Erythroblast (primary cell): Measurements from ENCODE around the gene ROBO2.

ENCODE experiments used
- GATA1 ChIP-seq: IDR thresholded peaks from 2 replicates; pipeline ENCODE4 v1.6.1; 2011; ENCODE audit warnings: low read depth, mild to moderate bottlenecking, control low read depth, low read length, moderate library complexity
- POLR2A ChIP-seq: IDR thresholded peaks from 2 replicates; pipeline ENCODE4 v1.6.1; 2011; ENCODE audit warnings: mild to moderate bottlenecking, low read length

DNA sequence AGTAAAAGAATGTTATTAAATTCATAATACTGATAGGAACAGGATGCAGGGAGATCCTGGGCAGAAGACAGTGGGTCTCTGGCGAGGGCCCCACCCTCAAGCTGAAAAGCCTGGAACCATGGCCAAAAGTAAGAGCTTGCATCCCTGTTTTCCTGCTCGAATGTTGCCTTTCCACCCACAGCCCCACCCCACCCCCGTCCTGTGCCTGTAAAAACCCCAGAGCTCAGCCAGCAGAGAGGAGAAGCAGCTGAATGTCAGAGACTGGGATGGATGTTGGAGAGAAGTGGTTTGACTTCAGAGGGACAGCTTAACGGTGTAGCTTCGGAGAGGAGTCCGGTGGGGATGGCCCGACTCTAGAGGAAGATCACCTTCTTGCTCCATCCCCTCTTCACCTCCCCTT lies 207.9 kb downstream of the ROBO2 start:
- TF ChIP-seq POLR2A (no peak), GATA1 (no peak)
